ENCODE measurements around the gene BICC1. TPM values are rescaled to one million over a fixed set of nuclear protein-coding genes. Genes with fewer than 3 reads are reported as not detected.

The BICC1 gene
- total RNA-seq, 4 donors from 2014 or later = 28.8 to 39.0 (median 30.5) TPM

DNA sequence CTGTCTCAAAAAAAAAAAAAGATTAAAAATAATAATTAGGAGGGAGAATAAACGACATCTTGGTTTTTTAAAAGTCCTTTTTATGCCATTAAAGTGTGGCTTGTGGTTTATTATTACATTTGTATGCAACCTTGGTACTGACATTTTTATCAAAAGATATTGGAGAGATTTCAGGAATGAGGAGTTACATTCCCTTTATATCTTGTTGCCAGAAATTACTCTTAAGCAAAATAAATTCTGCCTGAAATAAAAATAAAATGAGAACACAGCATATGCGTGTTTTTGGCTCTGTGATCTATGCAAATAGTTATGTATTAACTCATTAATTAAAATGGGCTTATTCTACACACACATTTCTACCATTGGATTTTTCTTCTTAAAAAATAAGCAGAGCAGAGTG is 202.4 kb downstream of the BICC1 start:
- H3K9me3 ChIP-seq = no peaks in the 10 kb centered on the region
- no peaks in the 10 kb centered on the region for H3K27me3 ChIP-seq
- H3K27ac ChIP-seq = no peak overlapping the region
- H3K4me1 ChIP-seq = peaks cover 0 to 12% (median 0%) of the 10 kb centered on the region in 4 donors
- DNase-seq (ENCODE audit: low spot score in 2 of 2) = no peak
- no peaks in the 10 kb centered on the region for H3K36me3 ChIP-seq
- TF ChIP-seq POLR2A (IDR thresholded peaks at IDR 0.05) = no peak
- TF ChIP-seq EP300 (IDR thresholded peaks at IDR 0.05) = no peak
- TF ChIP-seq, protein P1, sequence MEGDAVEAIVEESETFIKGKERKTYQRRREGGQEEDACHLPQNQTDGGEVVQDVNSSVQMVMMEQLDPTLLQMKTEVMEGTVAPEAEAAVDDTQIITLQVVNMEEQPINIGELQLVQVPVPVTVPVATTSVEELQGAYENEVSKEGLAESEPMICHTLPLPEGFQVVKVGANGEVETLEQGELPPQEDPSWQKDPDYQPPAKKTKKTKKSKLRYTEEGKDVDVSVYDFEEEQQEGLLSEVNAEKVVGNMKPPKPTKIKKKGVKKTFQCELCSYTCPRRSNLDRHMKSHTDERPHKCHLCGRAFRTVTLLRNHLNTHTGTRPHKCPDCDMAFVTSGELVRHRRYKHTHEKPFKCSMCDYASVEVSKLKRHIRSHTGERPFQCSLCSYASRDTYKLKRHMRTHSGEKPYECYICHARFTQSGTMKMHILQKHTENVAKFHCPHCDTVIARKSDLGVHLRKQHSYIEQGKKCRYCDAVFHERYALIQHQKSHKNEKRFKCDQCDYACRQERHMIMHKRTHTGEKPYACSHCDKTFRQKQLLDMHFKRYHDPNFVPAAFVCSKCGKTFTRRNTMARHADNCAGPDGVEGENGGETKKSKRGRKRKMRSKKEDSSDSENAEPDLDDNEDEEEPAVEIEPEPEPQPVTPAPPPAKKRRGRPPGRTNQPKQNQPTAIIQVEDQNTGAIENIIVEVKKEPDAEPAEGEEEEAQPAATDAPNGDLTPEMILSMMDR (IDR thresholded peaks at IDR 0.05) = no peak
- no peak overlapping the region for H3K4me3 ChIP-seq
- WGBS, 2 donors = 53 to 56% methylated on average over 2 of the region's 2 CpGs

DNA sequence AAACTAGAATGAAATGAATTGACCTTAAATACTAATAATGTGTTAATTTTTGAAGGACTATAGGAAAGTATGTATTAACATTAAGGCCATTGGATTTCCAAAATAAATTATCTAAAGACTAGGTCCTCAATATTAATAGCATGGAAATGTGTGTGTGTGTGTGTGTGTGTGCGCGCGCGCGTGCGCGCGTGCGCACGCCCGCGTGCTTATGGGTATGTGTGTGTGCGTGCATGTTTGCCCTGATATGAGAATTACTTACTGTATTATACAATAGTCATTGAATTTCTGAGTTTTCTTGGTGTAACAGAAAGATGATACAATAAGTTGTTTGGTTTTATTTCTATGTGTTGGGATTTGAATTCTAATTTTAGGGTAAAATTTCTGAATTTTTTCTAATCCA is 205.9 kb downstream of the BICC1 start:
- Histone ChIP-seq H3K9me3 (no peaks in the 10 kb centered on the region), H3K36me3 (no peaks in the 10 kb centered on the region), H3K27ac (no peak overlapping the region), H3K27me3 (no peaks in the 10 kb centered on the region), H3K4me3 (no peak overlapping the region), H3K4me1 (peaks cover 0 to 12% (median 0%) of the 10 kb centered on the region in 4 donors)
- 60 to 68% methylated on average over 13 of the region's 13 CpGs for WGBS, 2 donors
- TF ChIP-seq EP300 (IDR thresholded peaks at IDR 0.05) (no peak), POLR2A (IDR thresholded peaks at IDR 0.05) (no peak)
- TF ChIP-seq, protein P1 (IDR thresholded peaks at IDR 0.05) = no peak
- no peak for DNase-seq (ENCODE audit: low spot score in 2 of 2)

DNA sequence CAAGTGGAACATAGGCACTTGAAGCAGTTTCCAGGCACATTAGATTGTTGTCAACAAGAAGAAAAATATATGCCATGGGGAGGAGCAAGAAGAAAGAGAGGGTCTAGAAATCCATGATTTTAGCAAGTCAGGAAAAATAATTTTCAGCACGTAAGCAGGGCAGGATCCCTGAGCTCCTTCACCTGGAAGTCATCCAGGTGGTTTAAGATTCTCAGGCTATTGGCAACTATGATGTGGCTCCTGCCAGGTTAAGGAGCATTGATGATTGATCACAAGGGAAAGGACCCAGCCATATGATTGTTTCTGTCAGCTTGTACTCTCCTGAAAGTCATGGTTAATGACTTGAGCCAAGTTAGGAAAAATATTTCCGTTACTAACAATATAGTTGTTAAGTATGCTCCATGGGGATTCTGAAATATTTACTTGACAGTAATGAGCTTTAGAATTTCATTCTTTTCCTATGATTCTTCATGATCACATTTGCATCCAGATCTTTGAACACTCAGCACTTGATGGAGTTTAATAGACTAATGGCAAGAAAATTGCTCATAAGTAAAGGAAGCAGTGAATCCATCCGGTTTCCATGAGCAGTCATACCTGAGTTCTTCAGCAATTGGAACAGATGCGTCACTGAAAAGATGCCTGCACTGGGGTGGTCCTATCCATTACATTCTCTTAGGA is 209.1 kb downstream of the BICC1 start:
- H3K27ac ChIP-seq = peak overlapping the region in 1 of 4 donors; percentile 8
- H3K9me3 ChIP-seq = no peaks in the 10 kb centered on the region
- TF ChIP-seq, protein P1 (IDR thresholded peaks at IDR 0.05) = no peak
- 64 to 66% methylated on average over 4 of the region's 4 CpGs for WGBS, 2 donors
- H3K36me3 ChIP-seq = no peaks in the 10 kb centered on the region
- H3K4me1 ChIP-seq = no peaks in the 10 kb centered on the region
- no peaks in the 10 kb centered on the region for H3K27me3 ChIP-seq
- H3K4me3 ChIP-seq = no peak overlapping the region
- DNase-seq (ENCODE audit: low spot score in 2 of 2) = no peak

DNA sequence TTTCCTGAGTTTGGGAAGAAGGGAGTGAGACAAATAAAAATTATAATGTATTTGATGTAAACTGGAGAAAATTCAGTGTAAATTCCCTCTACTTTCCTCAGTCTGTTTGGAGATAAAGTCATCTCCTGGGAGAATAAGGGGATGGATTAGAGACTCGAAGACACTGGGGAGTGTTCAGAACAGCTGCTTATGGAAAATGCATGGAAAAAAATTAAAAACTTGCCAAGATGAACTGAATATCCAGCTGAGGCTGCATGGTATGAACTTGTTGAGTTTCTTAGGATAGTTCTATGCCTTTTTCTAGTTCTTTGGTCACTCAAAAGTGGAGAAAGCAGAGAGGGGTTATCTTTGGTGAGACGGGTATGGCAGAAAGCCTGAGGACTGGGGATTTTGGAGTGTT is 210.5 kb downstream of the BICC1 start:
- H3K4me1 ChIP-seq = no peaks in the 10 kb centered on the region
- no peaks in the 10 kb centered on the region for H3K9me3 ChIP-seq
- WGBS, 2 donors = 70 to 76% methylated on average over 2 of the region's 2 CpGs
- H3K27me3 ChIP-seq = no peaks in the 10 kb centered on the region
- H3K27ac ChIP-seq = no peak overlapping the region
- H3K4me3 ChIP-seq = no peak overlapping the region
- TF ChIP-seq, protein P1 (IDR thresholded peaks at IDR 0.05) = no peak
- no peak for TF ChIP-seq EP300 (IDR thresholded peaks at IDR 0.05)
- TF ChIP-seq POLR2A (IDR thresholded peaks at IDR 0.05) = no peak
- no peak for DNase-seq (ENCODE audit: low spot score in 2 of 2)
- H3K36me3 ChIP-seq = no peaks in the 10 kb centered on the region

DNA sequence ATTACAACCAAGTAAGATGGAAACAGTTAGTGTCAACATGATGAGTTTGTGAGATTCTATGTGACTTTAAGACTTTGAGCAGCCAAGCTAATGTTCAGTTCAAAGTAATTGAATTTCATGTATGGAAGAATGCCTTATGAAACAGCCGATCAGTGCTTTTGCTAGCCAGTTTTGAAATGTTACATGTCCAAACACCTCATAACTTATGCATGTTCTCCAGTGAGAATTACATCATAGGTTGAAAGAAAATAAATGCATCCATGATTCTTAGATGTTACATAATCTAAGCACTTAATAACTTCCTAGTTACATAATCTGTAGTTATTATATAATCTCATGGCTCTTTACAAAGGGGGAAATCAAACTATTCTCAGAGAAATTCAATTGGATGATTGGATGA is 211.3 kb downstream of the BICC1 start:
- 46 to 59% methylated on average over 1 of the region's 1 CpG for WGBS, 2 donors
- Histone ChIP-seq H3K36me3 (no peaks in the 10 kb centered on the region), H3K9me3 (peaks cover 0 to 2% (median 0%) of the 10 kb centered on the region in 4 donors), H3K27ac (no peak overlapping the region), H3K4me1 (no peaks in the 10 kb centered on the region), H3K4me3 (no peak overlapping the region), H3K27me3 (no peaks in the 10 kb centered on the region)
- TF ChIP-seq, protein P1 (IDR thresholded peaks at IDR 0.05) = no peak
- TF ChIP-seq POLR2A (IDR thresholded peaks at IDR 0.05) (no peak), EP300 (IDR thresholded peaks at IDR 0.05) (no peak)
- no peak for DNase-seq (ENCODE audit: low spot score in 2 of 2)
